HL-60 (cell line): Measurements from ENCODE around the gene GALNT14.

Experiments
- DNase-seq, 2 experiments: peaks; one replicate each; pipeline ENCODE4 v3.0.0-alpha.2; 2010 to 2020; ENCODE audit warnings: low read depth in 1 of 2, low spot score in 1 of 2
- H3K27ac ChIP-seq: fragments of 250-450 bp; sonication (Bioruptor Pico); replicated peaks from 2 replicates; pipeline ENCODE4 v1.5.1; 2020; ENCODE audit warnings: mild to moderate bottlenecking, moderate library complexity
- H3K27me3 ChIP-seq: fragments of 250-450 bp; sonication (Bioruptor Pico); 2 replicates; pipeline ENCODE4 v1.5.1; 2021; ENCODE audit warnings: mild to moderate bottlenecking, moderate library complexity; ENCODE audit not compliant: insufficient read depth, poor library complexity, severe bottlenecking
- H3K4me3 ChIP-seq: replicated peaks from 2 replicates; pipeline ENCODE4 v1.5.1; 2011; ENCODE audit warnings: mild to moderate bottlenecking, control low read depth, low read length; ENCODE audit not compliant: insufficient read depth
- GABPA ChIP-seq: IDR thresholded peaks from 2 replicates; pipeline ENCODE4 v1.6.1; 2012; ENCODE audit warnings: low read depth
- POLR2AphosphoS5 ChIP-seq: IDR thresholded peaks from 2 replicates; pipeline ENCODE4 v1.6.1; 2012; ENCODE audit warnings: low read depth
- SPI1 ChIP-seq: IDR thresholded peaks from 2 replicates; pipeline ENCODE4 v1.6.1; 2012; ENCODE audit warnings: low read depth, mild to moderate bottlenecking, borderline replicate concordance
- TF ChIP-seq, protein P1 (sequence below): IDR thresholded peaks from 2 replicates; pipeline ENCODE4 v1.6.1; 2012; ENCODE audit warnings: low read depth; ENCODE audit not compliant: insufficient replicate concordance
- TF ChIP-seq, protein P2 (sequence below): IDR thresholded peaks from one replicate; pipeline ENCODE4 v1.5.1; 2011; ENCODE audit warnings: low read length, control low read depth, inconsistent platforms; ENCODE audit not compliant: insufficient read depth

The GALNT14 gene

DNA sequence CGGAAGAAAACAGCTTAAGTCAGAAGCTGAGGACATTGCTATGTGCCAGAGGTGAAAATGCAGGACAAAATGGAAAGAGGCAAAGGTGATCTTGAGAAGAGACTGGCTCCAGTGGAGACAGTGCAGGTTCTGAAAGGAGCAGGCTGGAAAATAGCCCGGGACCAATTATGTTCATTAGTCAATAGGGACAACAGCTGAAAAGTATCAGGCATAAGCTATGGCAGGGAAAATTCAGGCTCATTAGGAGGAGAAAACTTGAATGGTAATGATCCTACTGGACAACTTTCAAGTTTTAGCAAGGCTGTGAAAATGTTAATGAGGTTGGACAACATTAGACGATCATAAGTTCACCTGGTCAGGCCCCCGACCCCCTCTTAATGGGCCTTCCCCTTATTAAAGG, 60.2 kb downstream of the GALNT14 start:
- Histone ChIP-seq H3K27ac (no peak overlapping the region), H3K27me3 (no peaks in the 10 kb centered on the region), H3K4me3 (no peak overlapping the region)
- DNase-seq = no peak
- TF ChIP-seq GABPA (no peak), SPI1 (no peak), POLR2AphosphoS5 (no peak)
- TF ChIP-seq, protein P1, sequence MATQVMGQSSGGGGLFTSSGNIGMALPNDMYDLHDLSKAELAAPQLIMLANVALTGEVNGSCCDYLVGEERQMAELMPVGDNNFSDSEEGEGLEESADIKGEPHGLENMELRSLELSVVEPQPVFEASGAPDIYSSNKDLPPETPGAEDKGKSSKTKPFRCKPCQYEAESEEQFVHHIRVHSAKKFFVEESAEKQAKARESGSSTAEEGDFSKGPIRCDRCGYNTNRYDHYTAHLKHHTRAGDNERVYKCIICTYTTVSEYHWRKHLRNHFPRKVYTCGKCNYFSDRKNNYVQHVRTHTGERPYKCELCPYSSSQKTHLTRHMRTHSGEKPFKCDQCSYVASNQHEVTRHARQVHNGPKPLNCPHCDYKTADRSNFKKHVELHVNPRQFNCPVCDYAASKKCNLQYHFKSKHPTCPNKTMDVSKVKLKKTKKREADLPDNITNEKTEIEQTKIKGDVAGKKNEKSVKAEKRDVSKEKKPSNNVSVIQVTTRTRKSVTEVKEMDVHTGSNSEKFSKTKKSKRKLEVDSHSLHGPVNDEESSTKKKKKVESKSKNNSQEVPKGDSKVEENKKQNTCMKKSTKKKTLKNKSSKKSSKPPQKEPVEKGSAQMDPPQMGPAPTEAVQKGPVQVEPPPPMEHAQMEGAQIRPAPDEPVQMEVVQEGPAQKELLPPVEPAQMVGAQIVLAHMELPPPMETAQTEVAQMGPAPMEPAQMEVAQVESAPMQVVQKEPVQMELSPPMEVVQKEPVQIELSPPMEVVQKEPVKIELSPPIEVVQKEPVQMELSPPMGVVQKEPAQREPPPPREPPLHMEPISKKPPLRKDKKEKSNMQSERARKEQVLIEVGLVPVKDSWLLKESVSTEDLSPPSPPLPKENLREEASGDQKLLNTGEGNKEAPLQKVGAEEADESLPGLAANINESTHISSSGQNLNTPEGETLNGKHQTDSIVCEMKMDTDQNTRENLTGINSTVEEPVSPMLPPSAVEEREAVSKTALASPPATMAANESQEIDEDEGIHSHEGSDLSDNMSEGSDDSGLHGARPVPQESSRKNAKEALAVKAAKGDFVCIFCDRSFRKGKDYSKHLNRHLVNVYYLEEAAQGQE = no peak
- TF ChIP-seq, protein P2, sequence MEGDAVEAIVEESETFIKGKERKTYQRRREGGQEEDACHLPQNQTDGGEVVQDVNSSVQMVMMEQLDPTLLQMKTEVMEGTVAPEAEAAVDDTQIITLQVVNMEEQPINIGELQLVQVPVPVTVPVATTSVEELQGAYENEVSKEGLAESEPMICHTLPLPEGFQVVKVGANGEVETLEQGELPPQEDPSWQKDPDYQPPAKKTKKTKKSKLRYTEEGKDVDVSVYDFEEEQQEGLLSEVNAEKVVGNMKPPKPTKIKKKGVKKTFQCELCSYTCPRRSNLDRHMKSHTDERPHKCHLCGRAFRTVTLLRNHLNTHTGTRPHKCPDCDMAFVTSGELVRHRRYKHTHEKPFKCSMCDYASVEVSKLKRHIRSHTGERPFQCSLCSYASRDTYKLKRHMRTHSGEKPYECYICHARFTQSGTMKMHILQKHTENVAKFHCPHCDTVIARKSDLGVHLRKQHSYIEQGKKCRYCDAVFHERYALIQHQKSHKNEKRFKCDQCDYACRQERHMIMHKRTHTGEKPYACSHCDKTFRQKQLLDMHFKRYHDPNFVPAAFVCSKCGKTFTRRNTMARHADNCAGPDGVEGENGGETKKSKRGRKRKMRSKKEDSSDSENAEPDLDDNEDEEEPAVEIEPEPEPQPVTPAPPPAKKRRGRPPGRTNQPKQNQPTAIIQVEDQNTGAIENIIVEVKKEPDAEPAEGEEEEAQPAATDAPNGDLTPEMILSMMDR = no peak

DNA sequence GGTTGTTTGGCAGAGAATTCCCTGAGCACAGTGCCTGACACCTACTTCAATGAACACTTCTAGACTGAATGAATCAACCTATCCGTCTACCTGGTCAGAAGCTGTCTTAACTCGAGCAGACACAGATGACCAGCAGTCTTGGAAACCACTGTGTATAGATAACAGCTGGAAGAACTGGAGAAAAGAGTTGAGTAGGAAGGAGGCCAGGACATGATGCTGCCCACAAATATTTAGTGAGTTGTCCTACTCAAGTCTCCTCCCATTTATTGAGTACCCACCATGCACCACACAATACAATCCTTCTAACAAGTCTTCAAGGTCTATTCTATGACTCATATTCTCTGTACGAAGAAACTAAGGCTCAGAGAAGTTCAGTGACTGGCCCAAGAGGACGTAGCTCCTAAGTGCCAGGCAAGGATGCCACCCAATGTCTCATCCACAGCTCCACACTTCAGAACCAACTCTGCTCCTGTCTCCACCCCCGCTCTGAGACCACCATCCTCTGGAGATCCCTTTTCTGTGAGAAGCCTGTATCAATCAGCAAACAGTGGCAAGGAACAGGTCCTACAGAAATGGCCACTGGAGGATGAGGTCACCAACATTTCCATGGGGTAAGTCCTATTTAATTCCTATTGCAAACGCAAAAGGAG, 62.2 kb downstream of the GALNT14 start:
- TF ChIP-seq GABPA = no peak
- TF ChIP-seq, protein P2 = no peak
- TF ChIP-seq, protein P1 = no peak
- TF ChIP-seq SPI1 = no peak
- TF ChIP-seq POLR2AphosphoS5 = no peak
- no peak overlapping the region for H3K27ac ChIP-seq
- DNase-seq = no peak
- H3K27me3 ChIP-seq = no peaks in the 10 kb centered on the region
- H3K4me3 ChIP-seq = no peak overlapping the region

DNA sequence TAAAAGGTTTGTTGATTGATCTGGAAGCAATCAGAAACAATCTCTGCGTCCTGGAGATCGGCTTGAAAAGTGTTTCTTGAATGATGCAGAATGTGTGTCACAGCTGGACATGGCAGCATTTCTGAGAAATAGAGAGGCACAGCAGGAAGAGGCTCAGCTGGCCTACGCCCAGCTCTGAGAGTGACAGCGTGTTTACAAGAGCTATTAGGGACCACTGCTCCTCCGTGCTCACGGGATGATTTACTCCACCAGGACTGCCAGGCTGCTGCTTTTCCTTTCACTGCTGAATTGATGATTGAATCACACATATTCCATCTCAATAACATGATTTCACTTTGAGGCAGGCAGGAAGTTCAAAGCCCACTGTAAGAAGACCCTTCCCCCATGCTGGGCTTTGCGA, 62.8 kb downstream of the GALNT14 start:
- no peak for DNase-seq
- H3K27ac ChIP-seq = no peak overlapping the region
- H3K27me3 ChIP-seq = no peaks in the 10 kb centered on the region
- TF ChIP-seq SPI1 (no peak), GABPA (no peak), POLR2AphosphoS5 (no peak)
- TF ChIP-seq, protein P2 = no peak
- TF ChIP-seq, protein P1 = no peak
- no peak overlapping the region for H3K4me3 ChIP-seq
